Upper lobe of left lung (tissue), 4 donors: ENCODE data around the gene VGLL3.

ENCODE experiments used
- CTCF ChIP-seq, 6 experiments: fragments of 450-650 bp in 4 of 6; fragments of 200-600 bp in 2 of 6; sonication (generic) in 2 of 6; IDR thresholded peaks; one replicate each; pipeline ENCODE4 v1.5.1; 2016 to 2019; ENCODE audit warnings: antibody characterized with exemption in 6 of 6
- POLR2A ChIP-seq, 4 donors: fragments of 450-650 bp; IDR thresholded peaks; one replicate each; pipeline ENCODE4 v1.5.1; 2016 to 2017; ENCODE audit warnings: antibody characterized with exemption in 4 of 4, mild to moderate bottlenecking in 2 of 4
- POLR2AphosphoS5 ChIP-seq, 2 donors: sonication (generic); formaldehyde crosslinking; IDR thresholded peaks; one replicate each; pipeline ENCODE4 v1.5.1; 2017; ENCODE audit warnings: antibody characterized with exemption in 2 of 2

DNA sequence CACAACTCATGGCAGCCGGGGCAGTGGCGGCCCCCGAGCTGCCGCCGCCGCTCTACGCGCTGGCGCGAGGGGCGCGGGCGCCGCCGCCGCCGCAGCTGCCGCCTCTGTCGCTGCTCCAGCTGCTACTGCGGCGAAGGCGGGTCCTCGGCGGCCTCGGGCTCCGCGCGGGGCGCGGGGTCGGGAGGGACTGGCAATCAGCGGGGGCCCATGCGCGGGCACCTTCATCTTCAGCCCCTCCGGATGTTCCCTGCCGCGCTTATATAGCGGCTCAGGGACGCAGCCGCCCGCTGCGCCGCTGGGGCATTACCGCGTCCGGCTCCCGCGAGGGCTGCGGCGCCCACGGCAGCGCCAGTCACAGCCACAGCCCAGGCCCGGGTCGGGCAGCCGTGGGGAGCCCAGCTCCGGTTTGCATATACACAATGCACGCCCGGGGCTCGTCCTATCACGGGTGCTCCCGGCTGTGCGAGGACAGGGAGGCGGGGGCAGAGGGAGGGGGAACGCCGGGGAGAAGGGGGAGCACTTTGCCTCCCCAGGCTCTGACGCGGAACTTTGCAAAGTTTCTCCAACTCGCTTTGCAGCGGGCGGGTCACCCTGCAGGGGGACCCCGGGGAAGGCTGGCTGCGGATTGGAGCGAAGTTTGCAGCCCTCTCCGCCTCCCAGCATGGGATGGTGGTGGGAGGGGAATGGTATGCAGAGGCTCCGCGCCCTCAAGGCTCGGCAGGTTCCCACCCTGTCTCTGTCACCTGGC lies at the start of gene VGLL3:
- TF ChIP-seq CTCF (IDR thresholded peaks at IDR 0.05) (peak in 2 of 6 experiments; percentile 6 to 9), POLR2A (IDR thresholded peaks at IDR 0.05) (peak in 3 of 4 donors; percentile 30 to 70 (median 67)), POLR2AphosphoS5 (IDR thresholded peaks at IDR 0.05) (peak; percentile 6 to 62)
